GM23338 (cell line): Measurements from ENCODE around the gene NXPH4. TPM values are rescaled to one million over a fixed set of nuclear protein-coding genes. Genes with fewer than 3 reads are reported as not detected.

Source experiments
- ATAC-seq: fragments of 200-7000 bp; cut with Tn5 transposase; 3 replicates; pipeline ENCODE4 v1.9.1; 2020
- DNase-seq: peaks from one replicate; pipeline ENCODE4 v3.0.0-alpha.2; 2015; ENCODE audit warnings: low spot score
- H2AFZ ChIP-seq: fragments of 200-600 bp; sonication (generic); 2 replicates; pipeline ENCODE4 v1.8.0; 2016; ENCODE audit warnings: antibody characterized with exemption, mild to moderate bottlenecking, moderate library complexity
- H3F3A ChIP-seq: fragments of 200-600 bp; sonication (generic); replicated peaks from 2 replicates; pipeline ENCODE4 v1.8.0; 2017; ENCODE audit warnings: antibody characterized with exemption, mixed run types, low read depth
- H3K27ac ChIP-seq: fragments of 200-600 bp; sonication (generic); 2 replicates; pipeline ENCODE4 v1.6.1; 2016; ENCODE audit warnings: low read depth
- H3K27me3 ChIP-seq: fragments of 200-600 bp; sonication (generic); 2 replicates; pipeline ENCODE4 v1.8.0; 2016; ENCODE audit warnings: mild to moderate bottlenecking, mixed run types, moderate library complexity; ENCODE audit not compliant: insufficient read depth
- H3K36me3 ChIP-seq: fragments of 200-600 bp; sonication (generic); 2 replicates; pipeline ENCODE4 v1.8.0; 2016; ENCODE audit warnings: mild to moderate bottlenecking; ENCODE audit not compliant: insufficient read depth
- H3K4me1 ChIP-seq: fragments of 200-600 bp; sonication (generic); 2 replicates; pipeline ENCODE4 v1.8.0; 2016; ENCODE audit warnings: mild to moderate bottlenecking, moderate library complexity; ENCODE audit not compliant: insufficient read depth
- H3K4me2 ChIP-seq: fragments of 200-600 bp; sonication (generic); 2 replicates; pipeline ENCODE4 v1.7.1; 2017; ENCODE audit warnings: mixed run types
- H3K4me3 ChIP-seq: fragments of 200-600 bp; sonication (generic); 2 replicates; pipeline ENCODE4 v1.6.1; 2016; ENCODE audit warnings: mixed run types
- H3K79me2 ChIP-seq: fragments of 200-600 bp; sonication (generic); replicated peaks from 2 replicates; pipeline ENCODE4 v1.8.0; 2017; ENCODE audit warnings: mild to moderate bottlenecking; ENCODE audit not compliant: insufficient read depth
- H3K9me2 ChIP-seq: fragments of 200-600 bp; sonication (generic); 2 replicates; pipeline ENCODE4 v1.8.0; 2017; ENCODE audit not compliant: insufficient read depth
- H4K20me1 ChIP-seq: fragments of 200-600 bp; sonication (generic); replicated peaks from 2 replicates; pipeline ENCODE4 v1.8.0; 2017; ENCODE audit warnings: mild to moderate bottlenecking; ENCODE audit not compliant: insufficient read depth
- H3K27ac Mint-ChIP-seq: 2 replicates; pipeline ENCODE4 v1.8.0; 2020; ENCODE audit warnings: inconsistent platforms, mild to moderate bottlenecking, moderate library complexity, mixed read lengths
- H3K27me3 Mint-ChIP-seq: 3 replicates; pipeline ENCODE4 v1.8.0; 2022; ENCODE audit warnings: low read depth, mild to moderate bottlenecking, moderate library complexity, mixed read lengths, inconsistent platforms; ENCODE audit not compliant: insufficient read depth, poor library complexity
- H3K36me3 Mint-ChIP-seq: 3 replicates; pipeline ENCODE4 v1.8.0; 2021; ENCODE audit warnings: low read depth, mild to moderate bottlenecking, inconsistent platforms, moderate library complexity, mixed read lengths
- H3K4me1 Mint-ChIP-seq: 3 replicates; pipeline ENCODE4 v1.8.0; 2020; ENCODE audit warnings: mild to moderate bottlenecking, inconsistent platforms, mixed read lengths
- H3K4me3 Mint-ChIP-seq: 3 replicates; pipeline ENCODE4 v1.8.0; 2021; ENCODE audit warnings: moderate library complexity, mild to moderate bottlenecking, inconsistent platforms, mixed read lengths
- H3K9me3 Mint-ChIP-seq: 3 replicates; pipeline ENCODE4 v1.8.0; 2020; ENCODE audit warnings: moderate library complexity, mild to moderate bottlenecking, inconsistent platforms, mixed read lengths
- CTCF ChIP-seq, 2 experiments: fragments of 200-600 bp in 1 of 2; sonication (generic) in 1 of 2; conservative IDR thresholded peaks; 2 replicates each; pipeline versions ENCODE4 v1.5.1 to v1.6.1; 2016 to 2017; ENCODE audit warnings: antibody characterized with exemption in 2 of 2, low read depth in 2 of 2, mild to moderate bottlenecking in 2 of 2, moderate library complexity in 1 of 2
- ETS1 ChIP-seq: IDR thresholded peaks from 2 replicates; pipeline ENCODE4 v1.6.1; 2016; ENCODE audit warnings: antibody characterized with exemption
- EZH2 ChIP-seq: fragments of 200-600 bp; sonication (generic); IDR thresholded peaks from one replicate; pipeline ENCODE4 v1.8.0; 2017; ENCODE audit warnings: antibody characterized with exemption, mild to moderate bottlenecking, low read depth; ENCODE audit not compliant: unreplicated experiment
- EZH2phosphoT487 ChIP-seq: fragments of 200-600 bp; sonication (generic); IDR thresholded peaks from one replicate; pipeline ENCODE4 v1.8.1; 2018; ENCODE audit warnings: antibody characterized with exemption; ENCODE audit not compliant: unreplicated experiment
- REST ChIP-seq: IDR thresholded peaks from one replicate; pipeline ENCODE4 v1.6.1; 2018; ENCODE audit warnings: antibody characterized with exemption; ENCODE audit not compliant: unreplicated experiment
- STAT1 ChIP-seq: IDR thresholded peaks from one replicate; pipeline ENCODE4 v1.6.1; 2016; ENCODE audit warnings: antibody characterized with exemption; ENCODE audit not compliant: unreplicated experiment
- ZNF114 ChIP-seq: fragments of 250-450 bp; sonication (Bioruptor Pico); IDR thresholded peaks from 2 replicates; pipeline ENCODE4 v1.5.0; 2020; ENCODE audit warnings: mild to moderate bottlenecking, moderate library complexity
- ZNF331 ChIP-seq: fragments of 250-450 bp; sonication (Bioruptor Pico); IDR thresholded peaks from 2 replicates; pipeline ENCODE4 v1.5.0; 2020; ENCODE audit warnings: low read depth, mild to moderate bottlenecking, moderate library complexity
- ZNF462 ChIP-seq: fragments of 250-450 bp; sonication (Bioruptor Pico); IDR thresholded peaks from 2 replicates; pipeline ENCODE4 v1.5.0; 2020; ENCODE audit warnings: mild to moderate bottlenecking, moderate library complexity
- polyA plus RNA-seq: library from polyadenylated mRNA; unstranded; fragments of >200 nt; fragmentation: Nextera tagmentation; extraction: Ambion mirVana; gene quantifications from 2 replicates; pipeline ENCODE4 v1.2.1, GENCODE V29; 2016
- total RNA-seq: library from RNA; depleted of rRNA; stranded (reverse); fragments of >200 nt; shearing (Covaris generic); gene quantifications from 2 replicates; pipeline ENCODE4 v1.2.3, GENCODE V29; 2014

NXPH4 gene
- total and polyA plus RNA-seq, 2 experiments from 2014 or later: 0.89 to 1.5 TPM

GRCh38 chr12:57254506-57255280, 38.1 kb downstream of the NXPH4 start:
- no peaks in the 10 kb centered on the region for H3K36me3 ChIP-seq
- Mint-ChIP-seq H3K9me3 (no peaks in the 10 kb centered on the region), H3K4me1 (peaks cover 12% of the 10 kb centered on the region), H3K27ac (no peak overlapping the region), H3K27me3 (no peaks in the 10 kb centered on the region), H3K36me3 (peaks cover 5% of the 10 kb centered on the region; the same call in 1 of the 3 replicates), H3K4me3 (no peak overlapping the region)
- DNase-seq (peak; percentile 11), ATAC-seq (no peak)
- H4K20me1 ChIP-seq: no peaks in the 10 kb centered on the region
- no peaks in the 10 kb centered on the region for H3K9me2 ChIP-seq
- no peak overlapping the region for H3K4me3 ChIP-seq
- no peak overlapping the region for H2AFZ ChIP-seq
- H3F3A ChIP-seq: no peaks in the 10 kb centered on the region; the same call in 1 of the 2 replicates
- H3K4me2 ChIP-seq: no peak overlapping the region
- H3K79me2 ChIP-seq: no peaks in the 10 kb centered on the region
- TF ChIP-seq STAT1: no peak
- no peak for TF ChIP-seq ZNF462 (CRISPR knock-in tag)
- TF ChIP-seq EZH2phosphoT487: no peak
- TF ChIP-seq ZNF331 (CRISPR knock-in tag): no peak
- TF ChIP-seq CTCF (conservative IDR thresholded peaks at IDR 0.05; ENCODE audit: low read depth in 2 of 2): no peak
- TF ChIP-seq ZNF114 (CRISPR knock-in tag): no peak
- no peak for TF ChIP-seq ETS1
- no peak for TF ChIP-seq EZH2
- peak; percentile 59 for TF ChIP-seq REST
- H3K27me3 ChIP-seq: no peaks in the 10 kb centered on the region
- H3K27ac ChIP-seq: no peak overlapping the region
- H3K4me1 ChIP-seq: peaks cover 12% of the 10 kb centered on the region
